GM12873 (cell line): ENCODE results near the gene STYXL2.

Experiments
- CTCF ChIP-seq: IDR thresholded peaks from 2 replicates; pipeline ENCODE4 v1.5.1; 2012; ENCODE audit warnings: low read depth, mild to moderate bottlenecking, moderate library complexity, low read length, control low read depth; ENCODE audit not compliant: insufficient read depth; ENCODE audit errors: missing control alignments

STYXL2 gene

DNA sequence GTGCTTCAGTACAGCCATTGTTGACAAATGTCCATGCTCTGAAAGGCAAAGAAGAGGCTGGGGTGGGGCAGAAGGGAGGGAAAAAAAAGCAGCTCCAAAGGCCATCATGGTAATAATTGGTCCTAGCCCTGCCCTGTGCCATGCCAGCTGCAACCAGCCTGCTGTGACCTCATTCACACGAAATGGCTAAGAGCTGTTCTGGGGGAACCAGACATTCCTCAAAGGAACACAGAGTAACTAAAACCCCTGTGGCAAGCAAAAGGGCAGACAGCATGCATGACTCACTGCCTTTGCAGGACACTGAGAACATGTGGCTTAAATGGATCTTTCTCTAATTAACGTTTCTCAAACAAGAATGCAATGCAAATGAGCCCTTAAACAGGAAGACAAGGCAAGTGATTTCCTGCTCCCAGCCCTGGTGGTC is 42.3 kb downstream of the STYXL2 start:
- no peak for TF ChIP-seq CTCF

DNA sequence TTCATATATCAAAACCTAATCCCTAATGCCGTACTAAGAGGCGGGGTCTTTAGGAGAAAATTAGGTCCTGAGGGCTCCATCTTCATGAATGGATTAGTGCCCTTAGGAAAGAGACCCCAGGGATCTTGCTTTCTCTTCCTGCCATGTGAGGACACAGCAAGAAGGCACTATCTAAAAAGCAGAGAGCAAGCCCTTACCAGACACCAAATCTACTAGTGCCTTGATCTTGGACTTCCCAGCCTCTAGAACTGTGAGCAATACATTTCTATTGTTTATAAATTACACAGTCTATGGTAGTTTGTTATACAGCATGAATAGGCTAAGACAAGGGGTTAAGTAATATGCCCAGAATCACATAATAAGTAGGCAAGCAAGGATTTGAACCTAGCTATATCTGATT is 42.9 kb downstream of the STYXL2 start:
- TF ChIP-seq CTCF = no peak

- no peak for TF ChIP-seq CTCF
Observed at GRCh38 chr1:167137332-167137781, 43.5 kb downstream of the STYXL2 start.

DNA sequence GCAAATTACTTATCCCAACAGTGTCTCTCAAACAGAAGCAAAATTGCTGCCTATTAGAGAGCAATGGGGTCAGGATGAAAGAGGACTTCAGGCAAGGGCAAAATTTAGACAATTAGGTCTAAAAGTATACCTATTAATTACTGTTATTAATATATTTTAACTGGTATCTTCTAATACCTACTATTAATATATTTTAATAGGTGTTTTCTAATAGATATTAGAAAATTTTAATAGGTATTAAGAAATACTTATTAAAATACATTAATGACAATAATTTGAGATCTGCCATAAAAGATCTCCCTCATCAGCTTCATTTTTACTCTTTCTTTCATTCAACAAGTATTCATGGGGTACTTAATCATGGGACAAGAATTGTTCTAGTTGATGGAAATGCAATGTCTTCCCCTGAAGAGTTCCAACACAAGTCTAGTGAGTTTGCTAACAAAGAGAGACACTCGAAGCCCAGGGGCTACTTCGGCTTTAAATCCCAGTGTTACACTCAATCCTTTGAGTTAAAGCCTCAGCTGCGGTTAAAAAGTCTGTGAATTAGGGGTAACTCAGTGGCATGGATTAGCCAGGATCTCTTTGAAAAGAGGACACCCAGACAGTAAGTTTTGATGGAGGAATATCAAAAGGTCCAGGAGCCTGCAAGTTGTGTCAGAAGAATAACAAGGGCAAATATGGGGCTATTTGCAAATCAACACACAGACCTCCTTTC is 44.1 kb downstream of the STYXL2 start:
- no peak for TF ChIP-seq CTCF

DNA sequence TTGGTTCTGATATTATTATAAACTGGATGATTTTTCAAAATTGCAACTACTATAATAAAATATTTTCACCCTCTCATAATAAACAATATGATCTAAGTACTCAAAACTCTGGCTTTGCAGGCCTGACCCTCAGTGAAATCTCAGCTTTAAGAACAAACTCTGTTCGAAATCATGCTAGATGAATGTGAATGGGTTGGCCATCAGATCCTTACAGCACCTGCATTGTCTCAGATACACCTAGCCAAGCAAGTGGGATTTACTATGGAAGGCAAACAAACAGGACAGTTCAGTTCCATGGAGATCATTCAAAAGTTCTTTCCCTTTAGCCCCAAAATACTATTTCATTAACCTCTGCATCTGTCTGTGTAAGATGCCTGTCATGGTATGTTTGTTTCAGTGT is 44.8 kb downstream of the STYXL2 start:
- no peak for TF ChIP-seq CTCF

GRCh38 chr1:167141963-167142362 is 48.1 kb downstream of the STYXL2 start:
- TF ChIP-seq CTCF = no peak
